Measurements from ENCODE around the gene NEGR1.

DNA sequence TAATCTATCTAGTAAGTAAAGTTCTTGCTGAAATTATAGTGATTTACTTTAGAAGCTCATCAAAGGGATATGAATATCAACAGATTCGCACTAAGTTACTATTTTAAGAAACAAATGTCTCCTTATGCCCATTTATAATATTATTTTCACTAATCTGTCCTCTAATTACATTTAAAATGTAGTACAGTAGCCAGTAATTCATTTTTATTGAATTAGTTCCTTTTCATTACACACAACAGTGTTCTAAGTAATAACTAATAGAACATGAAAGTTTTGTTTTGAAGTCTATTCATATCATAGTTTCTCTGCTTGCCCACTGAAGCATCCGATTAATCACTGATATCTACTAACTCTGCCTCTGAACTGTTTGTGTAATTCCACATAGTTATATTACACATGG, 225.8 kb downstream of the NEGR1 start:
- TF ChIP-seq, protein P1, sequence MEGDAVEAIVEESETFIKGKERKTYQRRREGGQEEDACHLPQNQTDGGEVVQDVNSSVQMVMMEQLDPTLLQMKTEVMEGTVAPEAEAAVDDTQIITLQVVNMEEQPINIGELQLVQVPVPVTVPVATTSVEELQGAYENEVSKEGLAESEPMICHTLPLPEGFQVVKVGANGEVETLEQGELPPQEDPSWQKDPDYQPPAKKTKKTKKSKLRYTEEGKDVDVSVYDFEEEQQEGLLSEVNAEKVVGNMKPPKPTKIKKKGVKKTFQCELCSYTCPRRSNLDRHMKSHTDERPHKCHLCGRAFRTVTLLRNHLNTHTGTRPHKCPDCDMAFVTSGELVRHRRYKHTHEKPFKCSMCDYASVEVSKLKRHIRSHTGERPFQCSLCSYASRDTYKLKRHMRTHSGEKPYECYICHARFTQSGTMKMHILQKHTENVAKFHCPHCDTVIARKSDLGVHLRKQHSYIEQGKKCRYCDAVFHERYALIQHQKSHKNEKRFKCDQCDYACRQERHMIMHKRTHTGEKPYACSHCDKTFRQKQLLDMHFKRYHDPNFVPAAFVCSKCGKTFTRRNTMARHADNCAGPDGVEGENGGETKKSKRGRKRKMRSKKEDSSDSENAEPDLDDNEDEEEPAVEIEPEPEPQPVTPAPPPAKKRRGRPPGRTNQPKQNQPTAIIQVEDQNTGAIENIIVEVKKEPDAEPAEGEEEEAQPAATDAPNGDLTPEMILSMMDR (IDR thresholded peaks at IDR 0.05; ENCODE audit: poor library complexity, severe bottlenecking) = no peak
- TF ChIP-seq EZH2 (IDR thresholded peaks at IDR 0.05; ENCODE audit: borderline replicate concordance, insufficient read depth, low read length, poor library complexity, severe bottlenecking) (no peak), POLR2AphosphoS5 (IDR thresholded peaks at IDR 0.05) (no peak)
